ENCODE results near the gene TTYH1.
"Not testable (repeated sequence)": the region's sequence is repeated elsewhere in the genome, so short reads cannot be mapped to it uniquely, and the experiment has no call there.

The TTYH1 gene

GRCh38 chr19:54439174-54439851 lies 24.0 kb downstream of the TTYH1 start:
- DNase-seq (ENCODE audit: low read depth in 3 of 3, low spot score in 1 of 3): no peak

- no peak for DNase-seq (ENCODE audit: low read depth in 3 of 3, low spot score in 1 of 3)
Observed at GRCh38 chr19:54440641-54441040, 25.4 kb downstream of the TTYH1 start.

- no peak for DNase-seq (ENCODE audit: low read depth in 3 of 3, low spot score in 1 of 3)
Observed at GRCh38 chr19:54444737-54445136, 29.5 kb downstream of the TTYH1 start.

- DNase-seq (ENCODE audit: low read depth in 3 of 3, low spot score in 1 of 3): not testable (repeated sequence)
Observed at GRCh38 chr19:54446349-54446748, 31.1 kb downstream of the TTYH1 start.

GRCh38 chr19:54448040-54448773 lies 32.9 kb downstream of the TTYH1 start:
- peak in 1 of 3 donors; percentile 35 for DNase-seq (ENCODE audit: low read depth in 3 of 3, low spot score in 1 of 3)

GRCh38 chr19:54448774-54449700 lies 33.8 kb downstream of the TTYH1 start, which contains the start of gene LENG8:
Gene LENG8, plus strand, starts transcription at chr19:54449199. Its CDS starts 2,146 bp downstream, at chr19:54451345.
- peak; percentile 92 to 96 (median 96) for DNase-seq (ENCODE audit: low read depth in 3 of 3, low spot score in 1 of 3)

- no peak for DNase-seq (ENCODE audit: low read depth in 3 of 3, low spot score in 1 of 3)
Observed at GRCh38 chr19:54449701-54450069, 34.4 kb downstream of the TTYH1 start.

- no peak for DNase-seq (ENCODE audit: low read depth in 3 of 3, low spot score in 1 of 3)
Observed at GRCh38 chr19:54451331-54451871, 36.1 kb downstream of the TTYH1 start.

- DNase-seq (ENCODE audit: low read depth in 3 of 3, low spot score in 1 of 3): no peak
Observed at GRCh38 chr19:54451997-54452396, 36.7 kb downstream of the TTYH1 start.

- no peak for DNase-seq (ENCODE audit: low read depth in 3 of 3, low spot score in 1 of 3)
Observed at GRCh38 chr19:54452626-54453025, 37.4 kb downstream of the TTYH1 start.

- no peak for DNase-seq (ENCODE audit: low read depth in 3 of 3, low spot score in 1 of 3)
Observed at GRCh38 chr19:54453921-54454780, 38.9 kb downstream of the TTYH1 start.

- no peak for DNase-seq (ENCODE audit: low read depth in 3 of 3, low spot score in 1 of 3)
Observed at GRCh38 chr19:54454781-54455675, 39.8 kb downstream of the TTYH1 start.

GRCh38 chr19:54455786-54456422 lies 40.6 kb downstream of the TTYH1 start:
- DNase-seq (ENCODE audit: low read depth in 3 of 3, low spot score in 1 of 3): no peak

GRCh38 chr19:54456423-54457373 lies 41.4 kb downstream of the TTYH1 start:
- no peak for DNase-seq (ENCODE audit: low read depth in 3 of 3, low spot score in 1 of 3)

- no peak for DNase-seq (ENCODE audit: low read depth in 3 of 3, low spot score in 1 of 3)
Observed at GRCh38 chr19:54457773-54458647, 42.7 kb downstream of the TTYH1 start.

- DNase-seq (ENCODE audit: low read depth in 3 of 3, low spot score in 1 of 3): no peak
Observed at GRCh38 chr19:54458648-54459281, 43.5 kb downstream of the TTYH1 start.
